GM12872 (cell line): ENCODE data around the gene APLN.

ENCODE experiments used
- TF ChIP-seq, protein P1 (sequence below): IDR thresholded peaks from 3 replicates; pipeline ENCODE4 v1.5.1; 2011; ENCODE audit warnings: low read depth, mild to moderate bottlenecking, low read length, moderate library complexity; ENCODE audit not compliant: insufficient read depth

APLN gene

DNA sequence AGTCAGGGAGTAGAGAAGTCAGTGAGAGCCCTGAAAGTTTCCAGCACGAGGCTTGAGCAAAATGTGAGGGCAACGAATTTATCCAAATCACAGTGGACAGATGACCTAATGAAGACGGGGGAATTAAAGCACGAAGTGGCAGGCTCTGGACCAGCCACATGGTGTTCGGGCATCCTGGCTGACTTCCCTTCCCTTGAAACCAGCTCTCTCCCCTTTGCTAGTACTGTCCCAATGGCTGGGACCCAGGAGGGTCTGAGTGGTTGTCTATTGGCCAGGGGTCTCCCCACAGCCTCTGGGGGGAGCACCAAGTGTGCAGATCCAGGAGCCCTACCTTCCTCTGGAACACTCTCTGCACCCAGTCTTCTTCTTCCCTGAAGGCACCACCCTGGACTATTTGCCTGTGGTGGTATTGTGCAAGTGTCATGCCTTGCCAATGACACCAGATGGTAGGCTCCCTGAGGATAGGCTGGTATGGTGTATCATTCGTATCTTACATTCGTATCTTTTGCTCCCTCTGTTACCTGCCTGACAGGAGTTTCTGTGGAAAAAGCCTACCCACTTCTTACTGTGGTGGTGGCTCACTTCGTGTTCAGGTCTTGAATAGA lies 2.1 kb downstream of the APLN start:
- TF ChIP-seq, protein P1, sequence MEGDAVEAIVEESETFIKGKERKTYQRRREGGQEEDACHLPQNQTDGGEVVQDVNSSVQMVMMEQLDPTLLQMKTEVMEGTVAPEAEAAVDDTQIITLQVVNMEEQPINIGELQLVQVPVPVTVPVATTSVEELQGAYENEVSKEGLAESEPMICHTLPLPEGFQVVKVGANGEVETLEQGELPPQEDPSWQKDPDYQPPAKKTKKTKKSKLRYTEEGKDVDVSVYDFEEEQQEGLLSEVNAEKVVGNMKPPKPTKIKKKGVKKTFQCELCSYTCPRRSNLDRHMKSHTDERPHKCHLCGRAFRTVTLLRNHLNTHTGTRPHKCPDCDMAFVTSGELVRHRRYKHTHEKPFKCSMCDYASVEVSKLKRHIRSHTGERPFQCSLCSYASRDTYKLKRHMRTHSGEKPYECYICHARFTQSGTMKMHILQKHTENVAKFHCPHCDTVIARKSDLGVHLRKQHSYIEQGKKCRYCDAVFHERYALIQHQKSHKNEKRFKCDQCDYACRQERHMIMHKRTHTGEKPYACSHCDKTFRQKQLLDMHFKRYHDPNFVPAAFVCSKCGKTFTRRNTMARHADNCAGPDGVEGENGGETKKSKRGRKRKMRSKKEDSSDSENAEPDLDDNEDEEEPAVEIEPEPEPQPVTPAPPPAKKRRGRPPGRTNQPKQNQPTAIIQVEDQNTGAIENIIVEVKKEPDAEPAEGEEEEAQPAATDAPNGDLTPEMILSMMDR = no peak

GRCh38 chrX:129651756-129652564 lies 2.8 kb downstream of the APLN start:
- TF ChIP-seq, protein P1 = no peak

DNA sequence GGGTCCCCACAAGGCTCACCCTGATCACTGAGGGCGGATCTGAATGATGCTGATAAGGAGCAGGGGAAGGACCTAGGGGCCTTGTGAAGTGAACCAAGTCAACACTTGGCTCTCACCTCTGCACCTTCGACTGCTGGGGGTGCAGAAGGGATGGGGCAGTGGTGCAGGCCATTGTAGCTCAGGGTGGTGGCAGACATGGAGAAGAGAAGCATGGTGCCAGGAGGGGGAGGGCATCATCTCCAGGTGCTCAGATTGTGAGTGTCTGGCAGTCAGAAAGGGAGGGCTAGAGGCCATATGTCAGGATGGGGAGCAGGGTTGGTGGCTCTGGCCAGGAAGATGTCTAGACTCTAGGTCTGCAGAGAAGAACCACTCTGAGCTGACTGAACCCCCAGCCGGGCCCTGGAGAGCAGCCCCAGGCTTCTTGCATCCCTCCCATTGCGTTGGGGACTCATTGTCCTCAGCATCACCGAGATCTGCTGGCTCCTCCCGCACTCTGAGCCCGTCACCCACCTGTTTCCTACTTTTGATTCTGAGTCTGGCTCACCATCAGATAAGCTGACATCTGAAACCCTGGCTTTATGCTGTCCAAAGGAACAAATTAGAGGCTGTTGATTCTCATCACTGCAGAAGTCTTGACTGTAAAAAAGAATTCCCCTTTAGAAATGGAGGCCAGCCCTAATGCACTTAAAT lies 3.8 kb downstream of the APLN start:
- TF ChIP-seq, protein P1 = no peak

GRCh38 chrX:129650183-129650689 lies 4.5 kb downstream of the APLN start:
- TF ChIP-seq, protein P1 = no peak

DNA sequence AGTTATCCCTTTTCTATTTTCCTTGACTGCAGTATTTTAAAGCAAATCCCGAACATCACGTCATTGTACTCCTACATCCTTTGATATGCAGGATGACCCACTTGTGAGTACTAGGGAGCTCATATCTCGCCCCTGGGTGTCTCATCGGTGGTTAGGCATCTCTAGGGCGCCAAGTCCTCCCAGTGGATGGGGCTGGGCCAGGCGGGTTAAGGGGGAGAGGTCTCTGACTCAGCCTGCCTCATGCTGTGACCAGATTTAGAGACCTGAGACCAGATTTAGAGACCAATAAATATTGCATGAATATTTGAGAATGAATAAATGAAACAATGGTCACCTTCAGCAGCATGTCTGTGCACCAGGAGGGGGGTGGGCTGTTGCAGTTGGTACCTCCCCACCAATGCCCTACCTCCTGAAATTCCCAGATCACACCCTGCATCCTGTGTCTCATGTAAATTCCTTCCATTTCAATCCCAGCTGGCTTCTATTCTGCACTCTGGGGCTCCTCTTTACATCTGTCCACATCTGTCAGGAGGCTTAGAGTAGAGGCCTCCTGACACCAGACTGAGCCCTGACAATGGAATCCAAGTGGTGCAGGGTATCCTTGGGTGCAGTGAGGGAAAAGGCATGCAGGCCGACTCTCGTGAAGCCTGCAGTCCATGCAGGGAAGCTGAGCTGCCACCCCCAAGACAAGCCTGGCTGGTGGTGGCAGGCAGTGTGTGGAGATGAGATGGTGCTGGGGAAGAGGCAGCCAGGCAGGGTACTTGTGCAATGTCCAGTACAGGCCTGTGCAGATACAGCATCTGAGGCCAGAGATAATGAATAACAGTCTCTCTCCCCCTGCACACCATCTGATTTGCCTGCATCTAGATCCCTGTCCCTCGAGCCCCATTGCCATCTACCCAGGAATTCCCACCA lies 5.2 kb downstream of the APLN start:
- TF ChIP-seq, protein P1 = no peak

- TF ChIP-seq, protein P1 = no peak
These were observed 6.1 kb downstream of the APLN start for GRCh38 chrX:129648514-129649267.
